AML-193 (cell line): ENCODE measurements around the gene MAZ.

Source experiments
- DNase-seq, 2 experiments: peaks; one replicate each; lab custom pipeline; 2025; lab: John Stamatoyannopoulos, UW

MAZ gene

GRCh38 chr16:29857133-29857760 lies 50.9 kb downstream of the MAZ start:
- no peak for DNase-seq

DNA sequence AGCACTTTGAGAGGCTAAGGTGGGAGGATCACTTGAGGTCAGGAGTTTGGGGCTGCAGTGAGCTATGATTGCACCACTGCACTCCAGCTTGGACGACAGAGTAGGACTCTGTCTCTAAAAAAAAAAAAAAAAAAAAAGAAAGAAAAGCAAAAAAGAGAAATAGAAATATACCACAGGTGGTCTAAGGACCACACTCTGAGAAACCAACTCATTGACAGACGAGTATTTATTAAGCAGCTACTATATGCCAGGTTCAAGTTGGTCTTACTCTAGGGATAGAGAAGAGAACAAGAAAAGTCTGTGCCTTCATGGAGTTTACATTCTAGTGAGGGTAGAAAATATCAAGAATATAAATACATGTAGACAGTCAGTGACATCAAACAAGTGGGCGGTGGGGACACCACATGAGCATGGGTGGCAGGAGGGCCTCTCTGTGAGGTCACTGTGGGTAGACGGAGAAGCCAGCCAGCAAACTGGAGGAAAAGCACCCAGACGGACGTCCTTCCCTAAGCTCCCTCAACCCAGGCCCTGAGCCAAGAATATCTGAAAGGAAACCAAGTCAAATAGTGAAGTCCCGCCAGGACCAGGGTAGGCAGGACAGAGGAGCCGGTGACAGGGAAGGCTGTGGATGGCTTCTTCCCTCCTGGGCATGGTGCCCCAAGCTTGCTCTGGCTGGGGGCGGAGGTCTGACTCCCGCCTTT lies 52.0 kb downstream of the MAZ start:
- no peak for DNase-seq

DNA sequence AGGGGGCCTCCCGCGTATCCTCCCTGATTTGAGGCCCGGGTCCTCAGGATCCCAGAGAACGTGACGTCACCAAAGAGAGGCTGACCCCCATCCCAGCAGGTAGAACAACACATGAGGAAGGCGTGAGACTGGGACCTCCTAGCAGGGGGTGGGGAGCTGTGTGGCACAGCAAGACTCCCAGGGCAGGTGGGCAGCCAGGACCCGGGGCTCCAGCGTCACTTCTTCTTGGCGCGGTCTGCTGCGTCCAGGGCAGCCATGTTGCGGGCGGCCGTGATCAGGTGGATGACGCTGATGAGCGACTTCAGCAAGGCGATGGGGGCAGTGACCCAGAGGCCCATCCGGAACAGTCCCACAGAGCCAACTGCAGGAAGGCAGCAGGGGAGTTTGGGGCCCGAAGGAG lies 52.6 kb downstream of the MAZ start:
- no peak for DNase-seq

DNA sequence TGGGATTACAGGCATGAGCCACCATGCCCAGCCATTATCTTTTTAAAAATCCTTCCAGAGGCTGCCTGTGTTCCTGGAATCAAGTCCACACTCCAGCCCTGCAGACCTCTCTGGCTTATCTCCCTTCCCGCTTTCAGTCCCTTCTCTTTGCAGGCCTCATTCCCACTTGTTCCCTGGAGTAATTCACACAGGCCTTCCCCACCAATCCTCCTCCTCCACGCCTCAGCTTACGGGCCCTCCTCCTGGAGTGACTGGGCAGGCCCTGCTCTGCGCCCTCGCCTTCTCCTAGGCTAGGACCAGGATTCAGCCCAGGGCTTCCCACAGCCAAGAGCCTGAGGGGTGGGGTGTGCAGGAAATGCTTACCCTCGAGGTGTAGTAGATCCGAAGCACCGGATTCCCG lies 53.9 kb downstream of the MAZ start:
- no peak for DNase-seq
